ENCODE measurements around the gene EFCAB8.

The EFCAB8 gene

DNA sequence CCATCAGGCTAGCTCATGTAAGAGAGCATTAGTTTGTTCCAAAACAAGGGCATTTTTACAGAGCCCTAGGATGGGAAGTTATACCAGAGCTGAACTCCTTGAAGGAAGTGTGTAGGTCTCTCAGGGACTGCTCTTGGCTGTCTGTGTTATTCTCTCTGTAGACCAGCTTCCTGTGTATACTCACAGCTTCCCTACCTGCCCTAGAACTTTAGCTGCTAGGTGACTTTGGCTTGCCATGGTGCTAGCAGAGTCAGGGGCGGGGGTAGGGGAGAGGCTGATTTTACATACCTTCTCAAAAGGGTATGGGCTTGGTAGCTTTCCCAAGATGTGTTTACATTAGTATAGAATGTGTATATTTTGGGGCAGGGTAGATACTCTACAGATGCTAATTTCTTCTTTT is 21.6 kb upstream of the EFCAB8 start:
- Histone ChIP-seq H3K79me2 (ENCODE audit: insufficient read depth, low read length) (peaks cover 31% of the 10 kb centered on the region), H3K9me3 (ENCODE audit: low read length) (no peaks in the 10 kb centered on the region), H3K4me3 (ENCODE audit: low read depth, low read length, poor library complexity, severe bottlenecking) (no peak overlapping the region), H3K4me1 (ENCODE audit: insufficient read depth, low read length, severe bottlenecking) (peaks cover 8% of the 10 kb centered on the region), H3K4me2 (ENCODE audit: low read length) (no peak overlapping the region), H3K36me3 (ENCODE audit: insufficient read depth, low read length) (peaks cover 91% of the 10 kb centered on the region), H3K9me2 (ENCODE audit: low read depth, low read length) (no peaks in the 10 kb centered on the region), H3K9ac (ENCODE audit: low read length) (no peak overlapping the region), H4K20me1 (ENCODE audit: insufficient read depth, low read length) (no peaks in the 10 kb centered on the region), H3K27me3 (ENCODE audit: insufficient read depth, low read length) (no peaks in the 10 kb centered on the region), H3K27ac (ENCODE audit: low read depth, low read length, poor library complexity, severe bottlenecking) (no peak overlapping the region), H2AFZ (ENCODE audit: low read length) (no peak overlapping the region), H3F3A (ENCODE audit: insufficient read depth, low read length) (no peaks in the 10 kb centered on the region)
- TF ChIP-seq, protein P1, sequence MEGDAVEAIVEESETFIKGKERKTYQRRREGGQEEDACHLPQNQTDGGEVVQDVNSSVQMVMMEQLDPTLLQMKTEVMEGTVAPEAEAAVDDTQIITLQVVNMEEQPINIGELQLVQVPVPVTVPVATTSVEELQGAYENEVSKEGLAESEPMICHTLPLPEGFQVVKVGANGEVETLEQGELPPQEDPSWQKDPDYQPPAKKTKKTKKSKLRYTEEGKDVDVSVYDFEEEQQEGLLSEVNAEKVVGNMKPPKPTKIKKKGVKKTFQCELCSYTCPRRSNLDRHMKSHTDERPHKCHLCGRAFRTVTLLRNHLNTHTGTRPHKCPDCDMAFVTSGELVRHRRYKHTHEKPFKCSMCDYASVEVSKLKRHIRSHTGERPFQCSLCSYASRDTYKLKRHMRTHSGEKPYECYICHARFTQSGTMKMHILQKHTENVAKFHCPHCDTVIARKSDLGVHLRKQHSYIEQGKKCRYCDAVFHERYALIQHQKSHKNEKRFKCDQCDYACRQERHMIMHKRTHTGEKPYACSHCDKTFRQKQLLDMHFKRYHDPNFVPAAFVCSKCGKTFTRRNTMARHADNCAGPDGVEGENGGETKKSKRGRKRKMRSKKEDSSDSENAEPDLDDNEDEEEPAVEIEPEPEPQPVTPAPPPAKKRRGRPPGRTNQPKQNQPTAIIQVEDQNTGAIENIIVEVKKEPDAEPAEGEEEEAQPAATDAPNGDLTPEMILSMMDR (IDR thresholded peaks at IDR 0.05; ENCODE audit: low read length): no peak
- TF ChIP-seq EZH2 (IDR thresholded peaks at IDR 0.05; ENCODE audit: borderline replicate concordance, low read length): no peak

DNA sequence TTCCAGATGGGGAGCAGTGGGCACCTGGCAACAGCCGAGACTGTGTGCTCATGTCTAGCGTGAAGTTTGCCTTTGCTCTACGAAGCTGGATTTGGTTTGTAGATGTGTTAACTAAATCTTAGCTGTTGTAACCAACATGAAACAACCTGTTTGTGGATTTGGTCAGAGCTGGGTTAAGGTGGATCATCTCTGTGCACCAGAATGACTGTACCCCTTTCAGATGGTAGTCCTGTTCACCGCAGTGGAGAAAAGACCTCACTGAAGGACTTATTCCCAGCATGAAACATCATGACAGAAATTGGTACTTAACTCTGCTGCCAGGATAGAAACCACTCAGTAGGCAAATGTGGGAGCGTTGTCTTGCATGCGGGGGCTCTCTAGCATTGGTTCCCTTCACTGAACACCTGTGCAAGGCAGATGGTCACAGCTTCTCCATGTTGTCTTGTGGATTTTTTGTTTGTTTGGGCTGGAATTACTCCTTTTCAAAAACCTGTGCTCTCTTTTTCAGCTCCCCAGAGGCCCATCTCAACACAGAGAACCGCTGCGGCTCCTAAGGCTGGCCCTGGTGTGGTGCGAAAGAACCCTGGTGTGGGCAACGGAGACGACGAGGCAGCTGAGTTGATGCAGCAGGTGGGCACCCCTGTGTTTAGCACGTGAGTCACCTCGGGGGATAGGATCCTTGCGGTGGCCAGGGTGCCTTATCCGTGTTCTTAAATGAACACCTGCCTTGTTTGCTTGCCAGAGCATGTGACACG is 19.3 kb upstream of the EFCAB8 start:
- Histone ChIP-seq H3F3A (ENCODE audit: insufficient read depth, low read length) (no peaks in the 10 kb centered on the region), H3K4me1 (ENCODE audit: insufficient read depth, low read length, severe bottlenecking) (no peaks in the 10 kb centered on the region), H3K4me2 (ENCODE audit: low read length) (no peak overlapping the region), H3K27ac (ENCODE audit: low read depth, low read length, poor library complexity, severe bottlenecking) (no peak overlapping the region), H3K79me2 (ENCODE audit: insufficient read depth, low read length) (peaks cover 20% of the 10 kb centered on the region), H2AFZ (ENCODE audit: low read length) (no peak overlapping the region), H3K9ac (ENCODE audit: low read length) (no peak overlapping the region), H3K36me3 (ENCODE audit: insufficient read depth, low read length) (peaks cover 93% of the 10 kb centered on the region), H3K4me3 (ENCODE audit: low read depth, low read length, poor library complexity, severe bottlenecking) (no peak overlapping the region), H3K9me3 (ENCODE audit: low read length) (no peaks in the 10 kb centered on the region), H3K9me2 (ENCODE audit: low read depth, low read length) (no peaks in the 10 kb centered on the region), H4K20me1 (ENCODE audit: insufficient read depth, low read length) (no peaks in the 10 kb centered on the region), H3K27me3 (ENCODE audit: insufficient read depth, low read length) (no peaks in the 10 kb centered on the region)
- TF ChIP-seq, protein P1 (IDR thresholded peaks at IDR 0.05; ENCODE audit: low read length): no peak

- Histone ChIP-seq H3K79me2 (ENCODE audit: insufficient read depth, low read length) (peaks cover 15% of the 10 kb centered on the region), H2AFZ (ENCODE audit: low read length) (no peak overlapping the region), H3K36me3 (ENCODE audit: insufficient read depth, low read length) (peaks cover 93% of the 10 kb centered on the region), H3K9ac (ENCODE audit: low read length) (no peak overlapping the region), H3K4me3 (ENCODE audit: low read depth, low read length, poor library complexity, severe bottlenecking) (no peak overlapping the region), H3K9me3 (ENCODE audit: low read length) (no peaks in the 10 kb centered on the region), H3K9me2 (ENCODE audit: low read depth, low read length) (no peaks in the 10 kb centered on the region), H3K27ac (ENCODE audit: low read depth, low read length, poor library complexity, severe bottlenecking) (no peak overlapping the region), H3F3A (ENCODE audit: insufficient read depth, low read length) (no peaks in the 10 kb centered on the region), H4K20me1 (ENCODE audit: insufficient read depth, low read length) (no peaks in the 10 kb centered on the region), H3K4me2 (ENCODE audit: low read length) (no peak overlapping the region), H3K27me3 (ENCODE audit: insufficient read depth, low read length) (no peaks in the 10 kb centered on the region), H3K4me1 (ENCODE audit: insufficient read depth, low read length, severe bottlenecking) (no peaks in the 10 kb centered on the region)
- TF ChIP-seq, protein P1 (IDR thresholded peaks at IDR 0.05; ENCODE audit: low read length): no peak
- no peak for TF ChIP-seq EZH2 (IDR thresholded peaks at IDR 0.05; ENCODE audit: borderline replicate concordance, low read length)
These were observed 18.8 kb upstream of the EFCAB8 start for GRCh38 chr20:32839982-32840285.
